Measurements from ENCODE around the gene TRIM56. TPM values are rescaled to one million over a fixed set of nuclear protein-coding genes. Genes with fewer than 3 reads are reported as not detected.
"Not testable (repeated sequence)": the region's sequence is repeated elsewhere in the genome, so short reads cannot be mapped to it uniquely, and the experiment has no call there.

The TRIM56 gene
- total RNA-seq, 1 donor from 2014 or later: 1.4 TPM

GRCh38 chr7:101100858-101101847, 15.9 kb downstream of the TRIM56 start:
- Mint-ChIP-seq H3K4me3 (peak overlapping the region; percentile 52), H3K27ac (no peak overlapping the region), H3K4me1 (peaks cover 39% of the 10 kb centered on the region), H3K27me3 (ENCODE audit: insufficient read depth, low read depth) (peaks cover 11% of the 10 kb centered on the region), H3K9me3 (no peaks in the 10 kb centered on the region), H3K36me3 (no peaks in the 10 kb centered on the region)
- Histone ChIP-seq H2AFZ (replicated peaks) (peak overlapping the region; percentile 11), H3K27ac (no peak overlapping the region), H4K20me1 (ENCODE audit: low read depth) (no peaks in the 10 kb centered on the region), H3K9me3 (ENCODE audit: low read depth) (no peaks in the 10 kb centered on the region), H3K9ac (no peak overlapping the region), H3K4me2 (no peak overlapping the region), H3K4me3 (no peak overlapping the region), H3F3A (ENCODE audit: low read depth) (peaks cover 10% of the 10 kb centered on the region), H3K4me1 (peaks cover 7% of the 10 kb centered on the region), H3K79me2 (ENCODE audit: low read depth) (no peaks in the 10 kb centered on the region), H3K27me3 (no peaks in the 10 kb centered on the region), H3K36me3 (no peaks in the 10 kb centered on the region)
- DNase-seq (ENCODE audit: low spot score): no peak
- TF ChIP-seq CTCF (IDR thresholded peaks at IDR 0.05) (no peak), EZH2 (IDR thresholded peaks at IDR 0.05) (no peak), EZH2phosphoT487 (IDR thresholded peaks at IDR 0.05) (no peak)

- Mint-ChIP-seq H3K4me1 (peaks cover 39% of the 10 kb centered on the region), H3K27ac (no peak overlapping the region), H3K4me3 (no peak overlapping the region), H3K36me3 (no peaks in the 10 kb centered on the region), H3K27me3 (ENCODE audit: insufficient read depth, low read depth) (peaks cover 11% of the 10 kb centered on the region), H3K9me3 (no peaks in the 10 kb centered on the region)
- Histone ChIP-seq H3K9ac (no peak overlapping the region), H4K20me1 (ENCODE audit: low read depth) (no peaks in the 10 kb centered on the region), H3K4me3 (no peak overlapping the region), H3K79me2 (ENCODE audit: low read depth) (no peaks in the 10 kb centered on the region), H3K4me1 (peaks cover 7% of the 10 kb centered on the region), H2AFZ (replicated peaks) (no peak overlapping the region), H3K36me3 (no peaks in the 10 kb centered on the region), H3K9me3 (ENCODE audit: low read depth) (no peaks in the 10 kb centered on the region), H3K4me2 (no peak overlapping the region), H3K27me3 (no peaks in the 10 kb centered on the region), H3F3A (ENCODE audit: low read depth) (peaks cover 10% of the 10 kb centered on the region), H3K27ac (no peak overlapping the region)
- no peak for DNase-seq (ENCODE audit: low spot score)
- TF ChIP-seq CTCF (IDR thresholded peaks at IDR 0.05) (no peak), EZH2phosphoT487 (IDR thresholded peaks at IDR 0.05) (no peak), EZH2 (IDR thresholded peaks at IDR 0.05) (no peak)
Measured at GRCh38 chr7:101102026-101102425, 16.7 kb downstream of the TRIM56 start.

- peaks cover 10% of the 10 kb centered on the region for H3F3A ChIP-seq (ENCODE audit: low read depth)
- H3K27me3 ChIP-seq; H3K4me1 ChIP-seq; H3K4me3 Mint-ChIP-seq; H3K9me3 Mint-ChIP-seq; DNase-seq (ENCODE audit: low spot score); H3K36me3 Mint-ChIP-seq; H3K9me3 ChIP-seq (ENCODE audit: low read depth); H3K36me3 ChIP-seq; H3K27ac Mint-ChIP-seq; H3K4me3 ChIP-seq; H4K20me1 ChIP-seq (ENCODE audit: low read depth); H2AFZ ChIP-seq (replicated peaks); H3K4me2 ChIP-seq; H3K9ac ChIP-seq; H3K79me2 ChIP-seq (ENCODE audit: low read depth); H3K27ac ChIP-seq: not testable (repeated sequence)
- Mint-ChIP-seq H3K4me1 (peaks cover 50% of the 10 kb centered on the region), H3K27me3 (ENCODE audit: insufficient read depth, low read depth) (peaks cover 17% of the 10 kb centered on the region)
Measured at GRCh38 chr7:101103701-101104100, 18.4 kb downstream of the TRIM56 start.

- Histone ChIP-seq H3K27ac (no peak overlapping the region), H3K27me3 (no peaks in the 10 kb centered on the region), H3K4me3 (no peak overlapping the region), H4K20me1 (ENCODE audit: low read depth) (no peaks in the 10 kb centered on the region), H2AFZ (replicated peaks) (no peak overlapping the region), H3K4me1 (peaks cover 10% of the 10 kb centered on the region), H3F3A (ENCODE audit: low read depth) (peaks cover 9% of the 10 kb centered on the region), H3K79me2 (ENCODE audit: low read depth) (no peaks in the 10 kb centered on the region), H3K36me3 (no peaks in the 10 kb centered on the region), H3K4me2 (no peak overlapping the region), H3K9ac (no peak overlapping the region), H3K9me3 (ENCODE audit: low read depth) (no peaks in the 10 kb centered on the region)
- no peak overlapping the region for H3K4me3 Mint-ChIP-seq
- TF ChIP-seq EZH2 (IDR thresholded peaks at IDR 0.05) (no peak), CTCF (IDR thresholded peaks at IDR 0.05) (no peak), EZH2phosphoT487 (IDR thresholded peaks at IDR 0.05) (no peak)
- peak overlapping the region; percentile 82 for H3K27ac Mint-ChIP-seq
- peaks cover 14% of the 10 kb centered on the region for H3K27me3 Mint-ChIP-seq (ENCODE audit: insufficient read depth, low read depth)
- no peak for DNase-seq (ENCODE audit: low spot score)
- no peaks in the 10 kb centered on the region for H3K9me3 Mint-ChIP-seq
- H3K4me1 Mint-ChIP-seq: peaks cover 50% of the 10 kb centered on the region
- H3K36me3 Mint-ChIP-seq: no peaks in the 10 kb centered on the region
Measured at GRCh38 chr7:101104193-101104713, 19.0 kb downstream of the TRIM56 start.
